ENCODE data around the gene FAM89B. TPM values are rescaled to one million over a fixed set of nuclear protein-coding genes. Genes with fewer than 3 reads are reported as not detected.
A peak's percentile ranks its signal among the peaks of the same experiment; 100 is the strongest.
"Not testable (repeated sequence)": the region's sequence is repeated elsewhere in the genome, so short reads cannot be mapped to it uniquely, and the experiment has no call there.

FAM89B gene
- total RNA-seq, 2 experiments from 2014 or later: 25.3 to 28.3 TPM

- Mint-ChIP-seq H3K4me3 (peak overlapping the region; percentile 57), H3K36me3 (no peaks in the 10 kb centered on the region), H3K27me3 (no peaks in the 10 kb centered on the region), H3K9me3 (no peaks in the 10 kb centered on the region), H3K27ac (peak overlapping the region; percentile 81), H3K4me1 (ENCODE audit: low read depth) (peaks cover 59% of the 10 kb centered on the region)
- intact Hi-C loops (cut with micrococcal nuclease): loop anchor here (1.0 kb wide), 1 partner anchor 7 kb away; no protein-coding TSS in a partner anchor
- DNase-seq: no peak
- ChIA-PET POLR2A (interaction anchor here (1.3 to 3.5 kb wide), 3 partner anchors 11 to 60 kb away, joined by 3 to 28 read pairs (median 6); partner anchors contain the start of genes EHBP1L1, MALAT1 and ZNRD2), CTCF (interaction anchor here (1.0 to 2.5 kb wide), 5 partner anchors 12 to 35 kb away, joined by 3 to 21 read pairs (median 7); partner anchors contain the start of gene FAM89B)
Observed at GRCh38 chr11:65558930-65559509, 13.3 kb upstream of the FAM89B start.

- POLR2A ChIA-PET: interaction anchor here (1.3 to 3.5 kb wide), 3 partner anchors 11 to 61 kb away, joined by 3 to 28 read pairs (median 6); partner anchors contain the start of genes EHBP1L1, MALAT1 and ZNRD2
- no peaks in the 10 kb centered on the region for H3K36me3 Mint-ChIP-seq
- no peaks in the 10 kb centered on the region for H3K9me3 Mint-ChIP-seq
- peak; percentile 56 for DNase-seq
- peak overlapping the region; percentile 81 for H3K27ac Mint-ChIP-seq
- intact Hi-C loops (cut with micrococcal nuclease): no loop called here
- H3K4me1 Mint-ChIP-seq (ENCODE audit: low read depth): peaks cover 55% of the 10 kb centered on the region
- H3K27me3 Mint-ChIP-seq: no peaks in the 10 kb centered on the region
- CTCF ChIA-PET: interaction anchor here (1.2 to 2.5 kb wide), 4 partner anchors 12 to 34 kb away, joined by 3 to 21 read pairs (median 6); partner anchors contain the start of gene FAM89B
- peak overlapping the region; percentile 16 for H3K4me3 Mint-ChIP-seq
Observed at GRCh38 chr11:65559535-65559934, 12.8 kb upstream of the FAM89B start.

- intact Hi-C loops (cut with micrococcal nuclease): no loop called here
- Mint-ChIP-seq H3K4me1 (ENCODE audit: low read depth) (peaks cover 53% of the 10 kb centered on the region), H3K9me3 (no peaks in the 10 kb centered on the region), H3K36me3 (no peaks in the 10 kb centered on the region), H3K27ac (peak overlapping the region; percentile 50), H3K27me3 (no peaks in the 10 kb centered on the region), H3K4me3 (peak overlapping the region; percentile 10)
- ChIA-PET POLR2A (interaction anchor here (1.3 to 3.5 kb wide), 4 partner anchors 10 to 61 kb away, joined by 3 to 28 read pairs (median 6); partner anchors contain the start of genes EHBP1L1, MALAT1 and ZNRD2), CTCF (interaction anchor here (1.2 to 2.5 kb wide), 4 partner anchors 12 to 34 kb away, joined by 3 to 21 read pairs (median 6); partner anchors contain the start of gene FAM89B)
- DNase-seq: no peak
Observed at GRCh38 chr11:65559951-65560537, 12.3 kb upstream of the FAM89B start.

- H3K36me3 Mint-ChIP-seq: no peaks in the 10 kb centered on the region
- intact Hi-C loops (cut with micrococcal nuclease): no loop called here
- no peaks in the 10 kb centered on the region for H3K27me3 Mint-ChIP-seq
- peaks cover 53% of the 10 kb centered on the region for H3K4me1 Mint-ChIP-seq (ENCODE audit: low read depth)
- no peak for DNase-seq
- peak overlapping the region; percentile 10 for H3K4me3 Mint-ChIP-seq
- CTCF ChIA-PET: interaction anchor here (0.7 to 7.7 kb wide), 7 partner anchors 9 to 65 kb away, joined by 3 to 50 read pairs (median 5); partner anchors contain the start of gene FAM89B
- peak overlapping the region; percentile 50 for H3K27ac Mint-ChIP-seq
- H3K9me3 Mint-ChIP-seq: no peaks in the 10 kb centered on the region
- POLR2A ChIA-PET: interaction anchor here (2.0 to 3.5 kb wide), 2 partner anchors 9 to 14 kb away, joined by 5 to 28 read pairs; partner anchors contain the start of gene ZNRD2
Observed at GRCh38 chr11:65560555-65561418, 11.6 kb upstream of the FAM89B start.

GRCh38 chr11:65562020-65562419 lies 10.3 kb upstream of the FAM89B start:
- Mint-ChIP-seq H3K9me3 (no peaks in the 10 kb centered on the region), H3K4me3 (no peak overlapping the region), H3K27me3 (no peaks in the 10 kb centered on the region), H3K36me3 (no peaks in the 10 kb centered on the region), H3K4me1 (ENCODE audit: low read depth) (peaks cover 53% of the 10 kb centered on the region), H3K27ac (no peak overlapping the region)
- ChIA-PET POLR2A (interaction anchor here (2.0 kb wide), 1 partner anchor 15 kb away, joined by 5 read pairs; no protein-coding TSS in a partner anchor), CTCF (interaction anchor here (0.6 to 7.7 kb wide), 5 partner anchors 10 to 64 kb away, joined by 3 to 50 read pairs (median 3); partner anchors contain the start of gene EHBP1L1)
- no peak for DNase-seq
- intact Hi-C loops (cut with micrococcal nuclease): no loop called here

GRCh38 chr11:65562788-65563187 lies 9.6 kb upstream of the FAM89B start:
- peak; percentile 43 for DNase-seq
- peaks cover 50% of the 10 kb centered on the region for H3K4me1 Mint-ChIP-seq (ENCODE audit: low read depth)
- POLR2A ChIA-PET: no interaction called here
- peak overlapping the region; percentile 33 for H3K27ac Mint-ChIP-seq
- H3K27me3 Mint-ChIP-seq: no peaks in the 10 kb centered on the region
- no peaks in the 10 kb centered on the region for H3K36me3 Mint-ChIP-seq
- no peaks in the 10 kb centered on the region for H3K9me3 Mint-ChIP-seq
- intact Hi-C loops (cut with micrococcal nuclease): no loop called here
- CTCF ChIA-PET: interaction anchor here (0.9 to 7.7 kb wide), 2 partner anchors 13 to 21 kb away, joined by 3 to 50 read pairs; partner anchors contain the start of gene EHBP1L1
- H3K4me3 Mint-ChIP-seq: no peak overlapping the region

- CTCF ChIA-PET: interaction anchor here (7.7 kb wide), 1 partner anchor 22 kb away, joined by 50 read pairs; no protein-coding TSS in a partner anchor
- POLR2A ChIA-PET: no interaction called here
- peak overlapping the region; percentile 65 for H3K27ac Mint-ChIP-seq
- H3K27me3 Mint-ChIP-seq: no peaks in the 10 kb centered on the region
- no peaks in the 10 kb centered on the region for H3K9me3 Mint-ChIP-seq
- H3K4me1 Mint-ChIP-seq (ENCODE audit: low read depth): peaks cover 55% of the 10 kb centered on the region
- H3K4me3 Mint-ChIP-seq: no peak overlapping the region
- intact Hi-C loops (cut with micrococcal nuclease): no loop called here
- peaks cover 4% of the 10 kb centered on the region for H3K36me3 Mint-ChIP-seq
- DNase-seq: no peak
Observed at GRCh38 chr11:65563601-65564000, 8.7 kb upstream of the FAM89B start.

GRCh38 chr11:65564879-65565559 lies 7.3 kb upstream of the FAM89B start:
- Mint-ChIP-seq H3K4me1 (ENCODE audit: low read depth) (peaks cover 51% of the 10 kb centered on the region), H3K4me3 (peak overlapping the region; percentile 56), H3K27ac (peak overlapping the region; percentile 98)
- intact Hi-C loops (cut with micrococcal nuclease); H3K9me3 Mint-ChIP-seq; H3K27me3 Mint-ChIP-seq; H3K36me3 Mint-ChIP-seq: not testable (repeated sequence)
- ChIA-PET CTCF (interaction anchor here (0.5 to 7.7 kb wide), 8 partner anchors 13 to 276 kb away, joined by 3 to 50 read pairs (median 5); partner anchors contain the start of gene SCYL1), POLR2A (interaction anchor here (0.7 to 2.5 kb wide), 5 partner anchors 8 to 50 kb away, joined by 3 to 13 read pairs (median 7); partner anchors contain the start of gene PCNX3)
- peak; percentile 43 for DNase-seq

- Mint-ChIP-seq H3K27ac (peak overlapping the region; percentile 98), H3K36me3 (peaks cover 11% of the 10 kb centered on the region), H3K4me3 (peak overlapping the region; percentile 56), H3K9me3 (no peaks in the 10 kb centered on the region), H3K4me1 (ENCODE audit: low read depth) (peaks cover 47% of the 10 kb centered on the region), H3K27me3 (no peaks in the 10 kb centered on the region)
- ChIA-PET CTCF (interaction anchor here (0.5 to 7.7 kb wide), 10 partner anchors 11 to 377 kb away, joined by 3 to 50 read pairs (median 5); partner anchors contain the start of gene SCYL1), POLR2A (interaction anchor here (0.6 to 2.5 kb wide), 8 partner anchors 9 to 232 kb away, joined by 3 to 13 read pairs (median 4); partner anchors contain the start of genes DPF2 and PCNX3)
- intact Hi-C loops (cut with micrococcal nuclease): loop anchor here (1.0 kb wide), 1 partner anchor 8 kb away; the partner anchor contains the start of gene LTBP3
- peak; percentile 66 for DNase-seq
Observed at GRCh38 chr11:65565624-65566453, 6.5 kb upstream of the FAM89B start.

Measured in activated CD4-positive, alpha-beta memory T cell treated with anti-CD3 and anti-CD28 coated beads for 36 hours (primary cell).